RPMI8226 (cell line): ENCODE results near the gene NECAB3.
"Not testable (repeated sequence)": the region's sequence is repeated elsewhere in the genome, so short reads cannot be mapped to it uniquely, and the experiment has no call there.

Source experiments
- DNase-seq: peaks from one replicate; pipeline ENCODE4 v3.0.0-alpha.2; 2015

NECAB3 gene

GRCh38 chr20:33674294-33675135 is at the start of gene NECAB3:
NECAB3 (minus strand) TSS chr20:33674428; CDS start chr20:33674352, 76 bp downstream.
- peak; percentile 88 for DNase-seq

- no peak for DNase-seq
These were observed 47.3 kb upstream of the NECAB3 start for GRCh38 chr20:33721391-33722140.

- peak; percentile 76 for DNase-seq
These were observed 45.9 kb upstream of the NECAB3 start, which contains the start of gene PXMP4 for GRCh38 chr20:33719989-33720709. PXMP4 (minus strand) TSS chr20:33720310; CDS start chr20:33720207, 103 bp downstream.

GRCh38 chr20:33719277-33719988 is 45.2 kb upstream of the NECAB3 start:
- DNase-seq: no peak

GRCh38 chr20:33716498-33716897 is 42.3 kb upstream of the NECAB3 start:
- DNase-seq: no peak

- no peak for DNase-seq
These were observed 39.7 kb upstream of the NECAB3 start for GRCh38 chr20:33713865-33714367.

- no peak for DNase-seq
These were observed 37.2 kb upstream of the NECAB3 start for GRCh38 chr20:33711446-33711738.

- DNase-seq: no peak
These were observed 36.6 kb upstream of the NECAB3 start for GRCh38 chr20:33710681-33711445.

- DNase-seq: no peak
These were observed 35.8 kb upstream of the NECAB3 start for GRCh38 chr20:33709905-33710541.

- DNase-seq: no peak
These were observed 35.2 kb upstream of the NECAB3 start for GRCh38 chr20:33709398-33709797.

GRCh38 chr20:33707668-33708067 is 33.4 kb upstream of the NECAB3 start:
- DNase-seq: no peak

GRCh38 chr20:33704197-33704924 is 30.1 kb upstream of the NECAB3 start:
- DNase-seq: no peak

GRCh38 chr20:33703498-33704137 is 29.4 kb upstream of the NECAB3 start:
- DNase-seq: no peak

GRCh38 chr20:33702861-33703260 is 28.6 kb upstream of the NECAB3 start:
- DNase-seq: peak; percentile 85

- DNase-seq: no peak
These were observed 27.6 kb upstream of the NECAB3 start for GRCh38 chr20:33701629-33702450.

GRCh38 chr20:33700696-33701441 is 26.6 kb upstream of the NECAB3 start:
- DNase-seq: not testable (repeated sequence)

- DNase-seq: not testable (repeated sequence)
These were observed 24.7 kb upstream of the NECAB3 start for GRCh38 chr20:33698966-33699365.

- DNase-seq: no peak
These were observed 22.9 kb upstream of the NECAB3 start for GRCh38 chr20:33697129-33697528.
